Thoracic aorta (tissue), 2 donors: ENCODE measurements around the gene PCSK2. TPM values are rescaled to one million over a fixed set of nuclear protein-coding genes. Genes with fewer than 3 reads are reported as not detected.

Experiments
- ATAC-seq: fragments of 150-250 bp; one replicate; pipeline ENCODE4 v1.8.0; 2017; ENCODE audit warnings: low read depth; ENCODE audit not compliant: insufficient number of reproducible peaks, low FRiP score
- DNase-seq: peaks from one replicate; pipeline ENCODE4 v3.0.0-alpha.2; 2020; ENCODE audit warnings: low spot score
- H3K27ac ChIP-seq, 2 donors: fragments of 200-600 bp; sonication (generic); 1 replicate in 1 of 2; 2 replicates in 1 of 2; pipeline ENCODE4 v1.5.1; 2016; ENCODE audit warnings: mild to moderate bottlenecking in 2 of 2, moderate library complexity in 2 of 2
- H3K27me3 ChIP-seq: fragments of 200-600 bp; sonication (generic); replicated peaks from 2 replicates; pipeline ENCODE4 v1.6.0; 2016; ENCODE audit warnings: mild to moderate bottlenecking; ENCODE audit not compliant: insufficient read depth
- H3K36me3 ChIP-seq: fragments of 200-600 bp; sonication (generic); one replicate; pipeline ENCODE4 v1.5.1; 2016
- H3K4me1 ChIP-seq, 2 donors: fragments of 200-600 bp; sonication (generic); 1 replicate in 1 of 2; 2 replicates in 1 of 2; pipeline versions ENCODE4 v1.5.1 to v1.6.0; 2016; ENCODE audit warnings: low read depth in 2 of 2, mild to moderate bottlenecking in 1 of 2; ENCODE audit not compliant: control insufficient read depth in 1 of 2
- H3K4me3 ChIP-seq: fragments of 200-600 bp; sonication (generic); 2 replicates; pipeline ENCODE4 v1.5.1; 2016; ENCODE audit warnings: mild to moderate bottlenecking
- H3K9me3 ChIP-seq: fragments of 200-600 bp; sonication (generic); 2 replicates; pipeline ENCODE4 v1.5.1; 2016
- CTCF ChIP-seq: fragments of 200-600 bp; sonication (generic); IDR thresholded peaks from one replicate; pipeline ENCODE4 v1.5.1; 2019; ENCODE audit warnings: antibody characterized with exemption
- total RNA-seq, 2 donors: library from RNA; depleted of rRNA; stranded (reverse); fragments of >200 nt; gene quantifications; one replicate each; pipeline versions ENCODE4 v1.1.0 to v1.2.3, GENCODE V29; 2016

The PCSK2 gene
- total RNA-seq, 2 donors from 2014 or later = 1.2 to 16.2 TPM

DNA sequence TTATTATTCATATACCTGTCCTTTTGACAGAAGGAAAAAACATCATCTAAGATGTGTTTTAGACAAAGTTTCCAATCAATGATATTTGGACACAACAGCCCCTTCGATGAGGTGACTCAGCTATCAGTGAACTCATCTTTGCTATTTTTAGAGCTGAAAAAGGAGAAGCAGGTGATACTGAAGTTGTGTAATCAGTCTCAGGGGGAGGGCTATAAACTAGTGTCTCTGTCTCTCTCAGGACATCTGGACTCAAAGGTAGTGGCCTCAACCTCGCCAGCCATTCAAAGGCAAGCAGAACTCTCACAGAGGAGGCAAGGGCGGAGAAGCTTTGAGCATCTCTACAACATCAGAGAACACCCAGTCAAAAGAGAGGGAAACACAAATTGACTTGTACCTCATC is 168.9 kb downstream of the PCSK2 start:
- H3K36me3 ChIP-seq = no peaks in the 10 kb centered on the region
- H3K4me1 ChIP-seq = no peaks in the 10 kb centered on the region
- no peaks in the 10 kb centered on the region for H3K9me3 ChIP-seq
- ATAC-seq (no peak), DNase-seq (no peak)
- H3K27me3 ChIP-seq = no peaks in the 10 kb centered on the region
- H3K27ac ChIP-seq = no peak overlapping the region
- TF ChIP-seq CTCF = no peak
- H3K4me3 ChIP-seq = no peak overlapping the region

DNA sequence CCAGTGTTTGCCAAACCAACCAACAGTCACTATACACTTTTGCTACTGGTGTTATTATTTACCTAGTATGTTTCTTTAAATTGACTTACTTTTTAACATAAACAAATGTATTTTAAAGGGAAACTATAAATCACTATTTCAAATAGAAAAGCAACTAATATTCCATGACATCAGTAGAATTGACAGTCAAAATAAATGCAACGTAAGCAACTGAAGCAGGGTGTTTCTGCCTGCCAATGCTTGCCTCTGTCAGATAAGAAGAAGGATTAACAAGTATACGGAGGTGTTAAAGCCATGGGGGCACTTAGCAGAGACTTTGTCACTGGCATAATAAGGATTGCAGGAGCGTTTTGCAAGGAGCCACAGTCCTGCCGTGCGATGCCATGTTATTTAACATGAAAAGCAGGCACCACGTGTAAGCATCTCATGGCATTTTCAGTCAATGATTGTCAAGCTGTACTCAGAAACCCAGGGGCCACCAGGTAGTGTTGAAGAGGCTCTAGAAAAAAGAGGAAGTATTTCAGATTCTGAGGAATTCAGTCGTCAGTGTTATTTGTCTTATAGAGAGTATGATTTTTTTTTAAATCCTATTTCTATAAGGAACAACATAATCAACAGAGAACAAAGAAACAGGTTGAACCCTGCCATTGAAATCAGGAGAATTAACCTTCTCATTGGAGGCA is 172.6 kb downstream of the PCSK2 start:
- DNase-seq = no peak
- ATAC-seq = no peak
- H3K27ac ChIP-seq = no peak overlapping the region
- H3K9me3 ChIP-seq = no peaks in the 10 kb centered on the region
- H3K4me3 ChIP-seq = no peak overlapping the region
- H3K36me3 ChIP-seq = no peaks in the 10 kb centered on the region
- H3K4me1 ChIP-seq = no peaks in the 10 kb centered on the region
- H3K27me3 ChIP-seq = no peaks in the 10 kb centered on the region
- no peak for TF ChIP-seq CTCF

- Histone ChIP-seq H3K36me3 (no peaks in the 10 kb centered on the region), H3K4me1 (no peaks in the 10 kb centered on the region), H3K27ac (no peak overlapping the region), H3K9me3 (no peaks in the 10 kb centered on the region), H3K27me3 (no peaks in the 10 kb centered on the region), H3K4me3 (no peak overlapping the region)
- no peak for TF ChIP-seq CTCF
- DNase-seq (no peak), ATAC-seq (no peak)
Observed at GRCh38 chr20:17403461-17403860, 176.6 kb downstream of the PCSK2 start.

GRCh38 chr20:17406051-17406590 is 179.3 kb downstream of the PCSK2 start:
- H3K27ac ChIP-seq = no peak overlapping the region
- ATAC-seq (no peak), DNase-seq (no peak)
- no peak overlapping the region for H3K4me3 ChIP-seq
- TF ChIP-seq CTCF = no peak
- no peaks in the 10 kb centered on the region for H3K27me3 ChIP-seq
- H3K36me3 ChIP-seq = no peaks in the 10 kb centered on the region
- H3K4me1 ChIP-seq = no peaks in the 10 kb centered on the region
- H3K9me3 ChIP-seq = no peaks in the 10 kb centered on the region

DNA sequence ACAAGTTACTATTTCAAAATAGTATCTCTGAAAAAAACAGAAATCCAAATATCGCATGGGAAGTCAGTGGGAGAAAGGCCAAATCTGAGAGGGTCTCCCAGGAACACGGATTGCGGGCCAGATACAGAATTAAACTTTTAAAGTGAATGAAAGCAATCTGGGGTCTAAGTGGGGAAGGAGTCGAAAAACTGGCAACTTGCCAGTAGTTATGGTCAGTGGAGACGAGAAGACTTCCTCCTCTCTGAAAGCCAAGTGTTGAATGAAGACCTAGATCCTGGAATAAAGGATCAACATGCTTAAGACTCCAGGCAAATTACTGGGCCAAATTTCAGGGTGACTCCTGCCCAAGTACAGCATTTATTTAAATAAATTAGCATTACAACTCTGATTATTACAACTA is 180.7 kb downstream of the PCSK2 start:
- no peak for ATAC-seq
- no peaks in the 10 kb centered on the region for H3K4me1 ChIP-seq
- no peak overlapping the region for H3K27ac ChIP-seq
- H3K4me3 ChIP-seq = no peak overlapping the region
- no peaks in the 10 kb centered on the region for H3K9me3 ChIP-seq
- DNase-seq = no peak
- no peaks in the 10 kb centered on the region for H3K27me3 ChIP-seq
- H3K36me3 ChIP-seq = no peaks in the 10 kb centered on the region
- no peak for TF ChIP-seq CTCF
